ENCODE data around the gene MSRB1.
"Not testable (repeated sequence)": the region's sequence is repeated elsewhere in the genome, so short reads cannot be mapped to it uniquely, and the experiment has no call there.

The MSRB1 gene

GRCh38 chr16:1960665-1961630 lies 17.9 kb upstream of the MSRB1 start:
- peak; percentile 76 for DNase-seq

GRCh38 chr16:1959269-1960039 lies 16.5 kb upstream of the MSRB1 start, which contains the start of gene NDUFB10:
Gene NDUFB10 (plus strand): TSS chr16:1959538. CDS start chr16:1959625, 87 bp downstream.
- DNase-seq = peak; percentile 53

DNA sequence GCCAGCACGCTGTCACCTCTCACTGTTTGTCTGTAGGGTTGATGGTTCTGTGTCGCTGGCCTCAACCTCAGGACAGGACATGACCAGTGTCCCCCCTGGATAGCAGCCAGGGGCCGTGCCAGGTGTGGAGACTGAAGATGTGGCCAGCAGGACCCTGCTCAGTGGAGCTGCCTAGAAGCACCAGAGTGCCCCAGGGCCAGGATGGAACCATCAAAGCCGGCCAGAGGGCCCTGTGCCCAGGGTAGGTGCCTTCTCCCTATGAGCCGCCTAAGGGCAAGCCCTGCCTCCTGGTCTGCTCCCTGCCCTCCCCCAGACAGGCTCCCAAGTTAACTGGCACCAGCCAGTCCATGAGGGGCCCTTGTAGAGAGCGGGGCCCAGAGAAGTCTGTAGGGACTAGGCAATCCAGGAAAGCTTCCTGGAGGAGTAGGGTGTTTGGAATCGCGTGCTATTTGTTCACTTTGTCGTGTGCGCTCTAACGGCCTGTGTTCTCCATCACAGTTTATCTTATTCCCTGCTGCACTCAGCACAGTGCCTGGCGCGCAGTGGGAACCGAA lies 15.8 kb upstream of the MSRB1 start:
- DNase-seq = no peak

DNA sequence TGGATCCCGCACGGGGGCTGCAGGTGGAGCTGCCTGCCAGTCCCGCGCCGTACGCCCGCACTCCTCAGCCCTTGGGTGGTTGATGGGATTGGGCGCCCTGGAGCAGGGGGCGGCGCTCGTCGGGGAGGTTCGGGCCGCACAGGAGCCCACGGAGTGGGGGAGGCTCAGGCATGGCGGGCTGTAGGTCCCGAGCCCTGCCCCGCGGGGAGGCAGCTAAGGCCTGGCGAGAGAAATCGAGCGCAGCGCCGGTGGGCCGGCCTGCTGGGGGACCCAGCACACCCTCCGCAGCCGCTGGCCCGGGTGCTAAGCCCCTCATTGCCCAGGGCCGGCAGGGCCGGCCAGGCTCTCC lies 15.1 kb upstream of the MSRB1 start:
- DNase-seq = not testable (repeated sequence)

DNA sequence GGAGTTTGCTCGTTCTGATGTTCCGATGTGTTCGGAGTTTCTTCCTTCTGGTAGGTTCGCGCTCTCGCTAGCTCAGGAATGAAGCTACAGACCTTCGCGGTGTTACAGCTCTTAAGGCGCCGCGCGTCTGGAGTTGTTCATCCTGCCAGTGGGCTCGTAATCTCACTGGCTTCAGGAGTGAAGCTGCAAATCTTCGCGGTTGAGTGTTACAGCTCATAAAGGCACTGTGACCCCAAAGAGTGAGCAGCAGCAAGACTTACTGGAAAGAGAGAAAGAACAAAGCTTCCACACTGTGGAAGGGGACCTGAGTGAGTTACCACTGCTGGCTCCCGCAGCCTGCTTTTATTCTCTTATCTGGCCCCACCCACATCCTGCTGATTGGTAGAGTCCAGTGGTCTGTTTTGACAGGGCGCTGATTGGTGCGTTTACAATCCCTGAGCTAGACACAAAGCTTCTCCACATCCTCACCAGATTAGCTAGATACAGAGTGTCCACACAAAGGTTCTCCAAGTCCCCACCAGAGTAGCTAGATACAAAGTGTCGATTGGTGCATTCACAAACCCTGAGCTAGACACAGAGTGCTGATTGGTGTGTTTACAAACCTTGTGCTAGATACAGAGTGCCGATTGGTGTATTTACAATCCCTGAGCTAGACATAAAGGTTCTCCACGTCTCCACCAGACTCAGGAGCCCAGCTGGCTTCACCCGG lies 14.6 kb upstream of the MSRB1 start:
- DNase-seq = not testable (repeated sequence)

GRCh38 chr16:1953734-1954133 lies 10.7 kb upstream of the MSRB1 start:
- DNase-seq = no peak

- DNase-seq = no peak
Measured at GRCh38 chr16:1950559-1950958, 7.6 kb upstream of the MSRB1 start.

- no peak for DNase-seq
Measured at GRCh38 chr16:1950047-1950446, 7.0 kb upstream of the MSRB1 start.

GRCh38 chr16:1949507-1949906 lies 6.5 kb upstream of the MSRB1 start:
- DNase-seq = no peak

- no peak for DNase-seq
Measured at GRCh38 chr16:1947369-1947670, 4.3 kb upstream of the MSRB1 start.

DNA sequence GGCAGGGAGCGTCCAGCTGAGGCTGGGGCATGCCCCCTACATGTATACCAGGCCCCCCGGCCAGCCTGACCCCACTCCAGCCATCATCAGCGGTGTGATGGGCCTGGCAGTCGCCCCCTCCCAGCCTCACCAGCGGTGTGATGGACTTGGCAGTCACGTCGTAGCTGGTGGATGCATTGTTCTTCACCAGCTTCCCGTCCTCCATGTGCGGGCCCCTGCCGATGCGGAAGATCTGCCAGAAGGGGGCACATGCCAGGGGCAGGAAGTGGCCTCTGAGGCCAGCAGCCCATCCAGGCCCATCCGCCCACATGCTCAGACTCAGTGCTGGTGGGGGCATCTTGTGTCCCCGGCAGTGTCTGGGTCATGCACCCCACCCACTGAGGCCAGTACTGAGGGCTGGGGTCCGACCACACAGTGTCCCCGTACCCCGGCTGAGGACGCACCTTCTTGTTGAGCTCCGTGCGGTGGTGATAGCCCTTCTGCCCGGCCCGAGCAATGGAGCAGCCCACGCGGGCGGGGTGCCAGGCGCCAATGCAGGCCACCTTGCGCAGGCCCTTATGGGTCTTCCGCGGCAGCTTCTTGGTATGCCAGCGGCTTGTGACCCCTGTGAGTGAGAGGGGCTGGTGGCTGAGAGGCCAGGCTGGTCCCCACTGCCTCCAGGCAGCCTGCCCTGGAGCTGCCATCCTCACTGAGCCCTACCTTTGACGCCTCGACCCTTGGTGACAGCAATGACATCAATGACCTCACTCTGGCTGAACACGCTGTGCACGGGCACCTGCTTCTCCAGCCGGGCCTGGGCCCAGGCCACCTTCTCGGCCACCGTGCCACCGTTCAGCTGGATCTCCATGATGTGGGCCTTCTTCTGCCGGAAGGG lies 3.7 kb upstream of the MSRB1 start:
- DNase-seq = no peak

DNA sequence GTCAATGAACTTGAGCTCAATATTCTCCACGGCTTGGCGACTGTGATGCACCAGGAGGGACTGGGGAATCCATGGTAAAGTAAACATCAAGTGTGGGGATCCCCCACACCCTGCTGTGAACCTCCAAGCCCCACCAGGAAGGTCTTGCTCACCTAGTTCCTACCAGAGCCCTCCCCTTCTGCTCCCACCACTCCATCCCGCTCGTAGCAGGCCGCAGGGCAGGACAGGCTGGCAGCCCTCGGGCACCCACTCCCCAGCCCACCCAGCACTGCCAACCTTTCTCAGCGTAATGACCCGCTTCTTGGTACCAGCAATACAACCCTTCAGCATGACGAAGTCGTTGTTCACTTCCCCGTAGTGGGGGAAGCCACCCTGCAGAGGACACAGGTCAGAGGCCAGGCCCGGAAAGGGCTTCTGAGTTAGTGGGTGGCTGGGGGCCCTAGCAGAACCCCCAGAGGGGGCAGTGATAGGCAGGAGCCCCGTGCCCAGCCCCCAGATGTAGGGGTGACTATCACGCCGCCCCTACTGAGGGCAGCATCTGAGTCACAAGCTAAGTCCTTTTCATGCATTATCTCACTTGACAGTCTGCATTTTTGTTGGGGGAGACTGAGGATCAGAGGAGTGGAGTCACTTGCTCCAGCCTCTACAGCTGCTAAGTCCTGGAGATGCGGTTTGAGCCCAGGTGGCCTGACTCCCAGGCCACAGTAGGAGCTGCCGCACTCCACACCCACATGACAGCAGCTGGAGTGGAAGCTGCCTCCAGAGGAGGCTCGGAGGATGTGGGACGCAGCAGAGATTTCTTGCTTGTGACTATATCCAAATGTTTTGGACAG lies 2.8 kb upstream of the MSRB1 start:
- no peak for DNase-seq

DNA sequence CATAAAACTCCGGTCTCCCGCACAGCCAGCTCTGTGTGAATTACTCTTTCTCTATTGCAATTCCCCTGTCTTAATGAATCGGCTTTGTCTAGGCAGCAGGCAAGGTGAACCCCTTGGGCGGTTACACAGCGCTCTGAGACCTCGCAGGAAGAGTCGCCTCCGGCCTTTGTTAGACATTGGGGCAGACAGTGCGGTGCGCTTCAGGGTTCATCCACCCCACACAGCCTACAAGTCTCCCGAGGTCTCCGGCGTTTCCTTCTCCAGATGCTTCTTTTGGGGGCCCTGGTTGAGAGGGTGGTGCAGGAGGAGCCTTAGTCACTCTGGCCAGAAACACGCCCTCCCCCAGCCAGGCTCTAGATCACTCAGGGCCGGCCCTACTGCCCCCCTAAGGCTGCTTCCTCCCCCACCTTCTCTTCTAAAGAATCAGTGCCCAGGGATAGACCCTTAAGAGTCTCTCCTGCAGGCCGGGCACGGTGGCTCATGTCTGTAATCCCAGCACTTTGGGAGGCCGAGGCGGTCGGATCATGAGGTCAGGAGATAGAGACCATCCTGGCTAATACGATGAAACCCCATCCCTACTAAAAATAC lies 1.7 kb upstream of the MSRB1 start:
- DNase-seq = no peak

DNA sequence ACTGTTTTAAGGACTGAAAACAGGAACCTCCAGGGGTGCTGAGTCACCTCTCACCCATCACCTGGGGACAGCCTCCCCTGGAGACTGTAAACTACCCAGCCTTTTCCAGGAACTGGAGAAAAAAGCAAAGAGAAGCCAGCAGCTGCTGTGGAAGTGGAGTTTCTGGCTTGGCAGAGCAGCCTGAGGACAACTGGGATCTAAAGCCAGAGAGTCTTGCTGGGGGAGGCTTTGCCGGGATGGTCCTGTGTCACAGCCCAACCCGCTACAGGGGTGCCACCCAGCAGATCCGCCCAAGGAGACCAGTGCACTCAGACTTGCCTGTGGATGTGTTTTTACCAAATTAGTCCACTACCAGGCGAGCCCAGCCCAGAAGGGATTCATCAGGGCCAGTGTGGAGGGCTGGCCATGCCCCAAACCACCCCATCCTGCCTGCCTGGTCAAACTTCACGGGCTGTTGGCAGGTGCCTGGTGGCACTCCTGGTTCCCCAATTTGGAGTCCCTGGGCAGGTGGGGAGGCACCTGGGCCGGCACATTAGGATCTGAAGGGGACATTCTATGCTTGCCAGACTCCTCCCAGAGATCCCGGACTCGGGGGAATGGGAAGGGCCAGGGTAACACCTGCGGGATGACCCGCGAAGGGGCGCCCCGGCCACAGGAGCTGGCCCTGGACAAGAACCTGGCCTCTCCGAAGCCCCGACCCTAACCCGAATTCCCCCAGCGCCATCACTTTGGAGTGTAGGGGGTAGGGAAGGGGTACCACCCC lies 771 bp downstream of the MSRB1 start:
- no peak for DNase-seq

- no peak for DNase-seq
Measured at GRCh38 chr16:1941162-1942046, 1.6 kb downstream of the MSRB1 start.

- DNase-seq = no peak
Measured at GRCh38 chr16:1940273-1941161, 2.5 kb downstream of the MSRB1 start.

DNA sequence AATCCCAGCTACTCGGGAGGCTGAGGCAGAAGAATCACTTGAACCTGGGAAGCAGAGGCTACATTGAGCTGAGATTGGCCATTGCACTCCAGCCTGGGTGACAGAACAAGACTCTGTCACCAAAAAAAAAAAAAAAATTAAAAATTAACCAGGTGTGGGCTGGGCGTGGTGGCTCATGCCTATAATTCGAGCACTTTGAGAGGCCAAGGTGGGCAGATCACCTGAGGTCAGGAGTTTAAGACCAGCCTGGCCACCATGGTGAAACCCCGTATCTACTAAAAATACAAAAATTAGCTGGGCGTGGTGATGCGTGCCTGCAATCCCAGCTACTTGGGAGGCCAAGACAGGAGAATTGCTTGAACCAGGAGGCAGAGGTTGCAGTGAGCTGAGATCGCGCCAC lies 3.2 kb downstream of the MSRB1 start:
- not testable (repeated sequence) for DNase-seq

DNA sequence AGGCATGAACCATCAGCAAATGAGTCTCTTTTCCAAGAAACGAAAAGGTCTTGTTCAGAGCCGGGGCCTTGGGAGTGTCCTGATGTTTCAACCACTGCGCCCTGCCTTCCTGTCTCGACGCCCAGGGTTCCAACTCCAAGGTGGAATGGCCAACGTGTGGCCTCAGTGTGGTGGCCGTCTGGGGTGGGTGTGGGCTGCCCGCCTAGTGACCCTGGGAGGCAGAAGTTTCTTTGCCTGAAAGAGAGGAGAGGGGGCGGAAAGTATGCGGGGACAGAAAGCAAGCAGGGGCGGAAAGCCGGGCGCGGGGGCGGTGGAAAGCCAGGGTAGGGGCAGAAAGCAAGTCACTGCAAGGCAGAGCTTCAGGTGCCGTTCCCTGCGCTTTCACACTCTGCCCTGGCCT lies 4.1 kb downstream of the MSRB1 start:
- no peak for DNase-seq
